SKM-1 treated with dmso at 0.1 percent for 144 hours (cell line): ENCODE data around the gene FGF12.

Source experiments
- DNase-seq: peaks from one replicate; lab custom pipeline; 2025; ENCODE audit not compliant: unreplicated experiment; lab: John Stamatoyannopoulos, UW

The FGF12 gene

DNA sequence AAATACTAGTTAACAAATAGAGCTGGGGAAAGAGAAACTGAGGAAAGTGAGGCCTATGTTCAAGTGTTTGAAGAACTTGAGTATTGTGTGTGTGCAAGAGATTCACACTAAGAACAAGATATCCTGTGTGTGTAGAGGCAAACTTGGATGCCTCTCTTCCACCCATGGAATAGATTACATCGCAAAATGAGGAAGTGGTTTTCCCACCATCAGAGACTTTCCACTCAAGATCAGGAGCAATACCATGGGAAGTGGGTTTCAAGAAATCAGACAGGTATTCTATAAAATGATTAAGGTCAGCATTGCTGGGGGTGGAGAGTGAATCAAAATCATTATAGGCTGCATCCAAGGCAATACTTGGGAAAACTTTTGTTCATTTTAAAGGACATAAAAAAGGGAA, 308.0 kb downstream of the FGF12 start:
- DNase-seq = no peak

DNA sequence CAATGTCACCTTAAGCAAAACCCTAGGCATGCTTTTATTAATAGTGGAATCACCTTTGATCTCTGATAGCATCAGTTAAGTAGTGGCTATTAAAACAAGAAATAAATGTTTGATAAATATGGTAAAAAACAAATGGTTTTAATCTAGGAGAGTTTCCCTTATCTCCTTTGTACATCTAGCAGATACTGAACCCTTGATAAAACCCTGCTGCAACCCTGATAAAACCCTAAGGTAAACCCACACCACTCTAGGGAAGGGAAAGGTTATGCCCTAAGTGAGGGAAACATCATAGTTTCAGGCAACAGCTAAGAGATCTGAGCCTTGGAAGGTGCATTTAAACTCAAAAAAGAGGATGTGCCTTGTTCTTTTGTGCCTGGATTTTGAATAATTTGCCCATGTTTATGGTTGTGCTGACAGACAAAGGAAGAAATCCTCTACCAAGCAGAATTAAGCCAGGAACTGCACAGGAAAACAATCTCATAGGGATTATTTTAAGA, 309.7 kb downstream of the FGF12 start:
- no peak for DNase-seq

DNA sequence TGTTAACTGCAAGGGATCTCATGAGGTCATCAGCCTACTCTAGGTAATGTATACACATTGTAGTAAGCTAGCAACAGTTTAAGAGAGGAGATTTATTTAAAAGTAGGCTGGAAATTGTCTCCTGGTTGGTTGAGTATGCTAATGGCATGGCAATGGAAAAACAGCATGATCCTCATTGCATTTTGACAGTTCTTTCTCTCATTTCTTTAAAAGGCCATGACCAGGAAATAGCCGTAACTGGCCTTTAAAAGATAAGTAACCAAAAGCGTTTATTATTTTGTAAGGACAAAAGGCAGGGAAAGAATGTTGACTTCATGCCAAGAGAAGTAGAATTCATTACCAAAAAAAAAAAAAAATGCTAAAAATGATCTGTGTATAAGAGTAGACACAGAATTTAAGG, 310.3 kb downstream of the FGF12 start:
- no peak for DNase-seq

DNA sequence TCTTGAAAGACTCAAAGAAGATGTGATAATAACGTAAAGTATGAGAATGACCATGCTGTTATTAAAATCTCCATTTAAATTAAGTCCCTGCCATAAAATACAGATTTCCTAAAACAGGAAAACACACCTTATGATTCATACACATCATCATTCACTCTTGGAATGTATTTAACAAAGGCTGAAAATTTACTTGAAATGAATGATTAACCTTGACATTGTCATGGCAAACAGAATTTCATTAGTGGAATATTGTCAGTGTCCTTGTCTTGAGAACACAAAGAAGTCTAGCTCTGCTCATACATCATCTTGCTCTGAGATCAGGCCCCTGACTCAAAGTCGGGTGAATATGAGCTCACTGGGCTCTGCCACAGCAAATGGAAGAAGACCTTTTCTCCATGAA, 313.9 kb downstream of the FGF12 start:
- no peak for DNase-seq

DNA sequence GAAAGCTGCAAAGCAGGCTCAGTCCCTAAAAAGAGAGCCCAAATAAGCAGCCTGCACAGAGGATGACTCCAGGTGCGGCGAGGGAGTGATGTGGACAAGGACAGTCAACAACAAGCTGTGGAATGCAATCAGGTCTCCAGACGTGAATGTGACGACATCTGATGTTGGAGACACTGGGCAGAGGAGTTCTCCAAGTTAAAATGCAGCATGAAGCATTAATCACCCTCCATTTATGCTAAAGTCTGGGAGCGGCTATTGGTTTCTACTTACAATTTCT, 316.7 kb downstream of the FGF12 start:
- no peak for DNase-seq

DNA sequence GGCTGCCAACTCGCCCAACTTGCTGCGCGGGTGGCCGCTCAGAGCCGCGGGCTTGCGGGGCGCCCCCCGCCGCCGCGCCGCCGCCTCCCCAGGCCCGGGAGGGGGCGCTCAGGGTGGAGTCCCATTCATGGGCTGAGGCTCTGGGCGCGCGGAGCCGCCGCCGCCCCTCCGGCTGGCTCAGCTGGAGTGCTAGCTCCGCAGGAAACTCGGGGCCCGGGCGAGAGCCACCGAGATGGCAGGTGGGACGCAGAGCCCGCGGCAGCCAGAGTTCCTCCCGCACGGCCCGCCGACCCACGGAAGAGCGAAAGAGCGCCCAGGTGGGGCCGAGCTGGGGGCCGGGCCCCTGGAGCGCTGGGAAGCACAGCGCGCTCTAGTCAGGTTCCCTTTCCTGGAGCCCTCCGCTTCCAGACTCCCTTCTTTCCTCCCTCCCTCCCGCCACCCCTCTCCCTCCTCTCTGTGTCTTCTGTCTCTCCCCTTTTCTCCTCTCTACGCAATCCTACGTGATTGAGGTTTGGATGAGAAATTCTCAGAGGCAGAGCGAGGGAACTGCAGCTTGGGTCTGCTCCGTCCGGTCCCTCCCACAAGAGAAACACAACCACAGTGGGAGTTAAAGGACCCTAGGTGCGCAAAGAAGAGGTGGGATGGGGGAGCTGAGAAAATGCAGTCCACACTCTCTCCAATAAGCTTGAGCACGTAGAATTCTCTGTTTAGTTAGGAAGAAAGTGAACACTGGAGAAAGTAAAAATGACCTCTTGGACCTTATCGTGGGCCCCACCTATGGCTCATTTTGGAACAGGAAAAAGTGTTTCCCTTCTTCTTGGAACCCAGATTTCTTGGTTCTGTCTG, 317.3 kb downstream of the FGF12 start:
- DNase-seq = no peak

DNA sequence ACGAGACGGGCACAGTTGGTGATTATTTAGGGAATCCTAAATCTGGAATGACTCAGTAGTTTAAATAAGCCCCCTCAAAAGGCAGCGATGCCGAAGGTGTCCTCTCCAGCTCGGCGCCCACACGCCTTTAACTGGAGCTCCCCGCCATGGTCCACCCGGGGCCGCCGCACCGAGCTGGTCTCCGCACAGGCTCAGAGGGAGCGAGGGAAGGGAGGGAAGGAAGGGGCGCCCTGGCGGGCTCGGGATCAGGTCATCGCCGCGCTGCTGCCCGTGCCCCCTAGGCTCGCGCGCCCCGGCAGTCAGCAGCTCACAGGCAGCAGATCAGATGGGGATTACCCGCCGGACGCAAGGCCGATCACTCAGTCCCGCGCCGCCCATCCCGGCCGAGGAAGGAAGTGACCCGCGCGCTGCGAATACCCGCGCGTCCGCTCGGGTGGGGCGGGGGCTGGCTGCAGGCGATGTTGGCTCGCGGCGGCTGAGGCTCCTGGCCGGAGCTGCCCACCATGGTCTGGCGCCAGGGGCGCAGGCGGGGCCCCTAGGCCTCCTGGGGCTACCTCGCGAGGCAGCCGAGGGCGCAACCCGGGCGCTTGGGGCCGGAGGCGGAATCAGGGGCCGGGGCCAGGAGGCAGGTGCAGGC, 318.0 kb downstream of the FGF12 start:
- no peak for DNase-seq

DNA sequence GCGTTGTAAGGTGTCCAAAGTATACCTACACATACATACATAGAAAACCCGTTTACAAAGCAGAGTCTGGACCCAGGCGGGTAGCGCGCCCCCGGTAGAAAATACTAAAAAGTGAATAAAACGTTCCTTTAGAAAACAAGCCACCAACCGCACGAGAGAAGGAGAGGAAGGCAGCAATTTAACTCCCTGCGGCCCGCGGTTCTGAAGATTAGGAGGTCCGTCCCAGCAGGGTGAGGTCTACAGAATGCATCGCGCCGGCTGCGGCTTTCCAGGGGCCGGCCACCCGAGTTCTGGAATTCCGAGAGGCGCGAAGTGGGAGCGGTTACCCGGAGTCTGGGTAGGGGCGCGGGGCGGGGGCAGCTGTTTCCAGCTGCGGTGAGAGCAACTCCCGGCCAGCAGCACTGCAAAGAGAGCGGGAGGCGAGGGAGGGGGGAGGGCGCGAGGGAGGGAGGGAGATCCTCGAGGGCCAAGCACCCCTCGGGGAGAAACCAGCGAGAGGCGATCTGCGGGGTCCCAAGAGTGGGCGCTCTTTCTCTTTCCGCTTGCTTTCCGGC, 318.6 kb downstream of the FGF12 start:
- no peak for DNase-seq

DNA sequence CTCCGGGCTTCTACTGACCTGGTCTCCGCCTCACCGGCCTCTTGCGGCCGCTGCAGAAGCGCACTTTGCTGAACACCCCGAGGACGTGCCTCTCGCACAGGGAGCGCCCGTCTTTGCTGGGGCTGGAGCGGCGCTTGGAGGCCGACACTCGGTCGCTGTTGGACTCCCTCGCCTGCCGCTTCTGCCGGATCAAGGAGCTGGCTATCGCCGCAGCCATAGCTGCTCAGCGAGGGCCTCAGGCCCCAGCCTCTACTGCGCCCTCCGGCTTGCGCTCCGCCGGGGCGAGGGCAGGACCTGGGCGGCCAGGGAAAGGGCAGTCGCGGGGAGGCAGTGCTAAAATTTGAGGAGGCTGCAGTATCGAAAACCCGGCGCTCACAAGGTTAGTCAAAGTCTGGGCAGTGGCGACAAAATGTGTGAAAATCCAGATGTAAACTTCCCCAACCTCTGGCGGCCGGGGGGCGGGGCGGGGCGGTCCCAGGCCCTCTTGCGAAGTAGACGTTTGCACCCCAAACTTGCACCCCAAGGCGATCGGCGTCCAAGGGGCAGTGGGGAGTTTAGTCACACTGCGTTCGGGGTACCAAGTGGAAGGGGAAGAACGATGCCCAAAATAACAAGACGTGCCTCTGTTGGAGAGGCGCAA, 319.2 kb downstream of the FGF12 start:
- no peak for DNase-seq

DNA sequence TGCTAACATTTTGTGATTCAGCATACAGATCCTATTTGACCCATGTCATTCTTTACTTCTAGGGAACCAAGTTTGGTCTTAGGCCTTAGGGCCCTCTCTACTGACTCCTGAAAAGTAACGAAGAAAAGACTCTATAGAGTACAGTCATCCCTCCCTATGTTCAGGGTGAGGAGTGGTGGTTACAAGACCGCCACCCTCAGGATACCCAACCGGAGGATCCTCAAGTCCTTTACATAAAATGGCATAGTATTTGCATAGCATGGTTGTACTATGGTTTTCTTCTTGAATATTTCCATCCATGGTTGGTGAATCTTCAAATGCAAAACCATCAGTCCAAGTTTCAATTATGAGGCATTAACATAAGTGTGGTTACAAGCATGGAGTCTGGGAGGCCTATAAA, 327.6 kb downstream of the FGF12 start:
- no peak for DNase-seq

DNA sequence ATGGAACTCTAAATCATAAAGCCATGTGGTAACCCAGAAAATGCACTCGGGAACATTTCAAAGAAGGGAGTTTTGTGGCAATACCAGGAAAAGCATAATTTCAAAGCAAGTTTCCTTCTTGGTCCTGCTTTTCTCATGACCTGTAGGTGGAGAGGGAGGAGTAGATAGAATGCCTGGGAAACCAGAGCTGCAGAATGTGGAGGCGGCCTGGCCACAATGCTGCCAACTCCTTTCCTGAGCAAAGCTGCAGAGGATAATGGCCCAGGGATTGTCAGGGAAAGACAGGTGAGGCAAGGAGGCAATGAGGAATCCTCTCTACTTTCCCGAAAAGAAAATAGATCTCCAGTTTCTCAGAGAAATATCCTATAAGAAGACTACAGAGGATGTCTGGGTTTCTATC, 330.3 kb downstream of the FGF12 start:
- no peak for DNase-seq

DNA sequence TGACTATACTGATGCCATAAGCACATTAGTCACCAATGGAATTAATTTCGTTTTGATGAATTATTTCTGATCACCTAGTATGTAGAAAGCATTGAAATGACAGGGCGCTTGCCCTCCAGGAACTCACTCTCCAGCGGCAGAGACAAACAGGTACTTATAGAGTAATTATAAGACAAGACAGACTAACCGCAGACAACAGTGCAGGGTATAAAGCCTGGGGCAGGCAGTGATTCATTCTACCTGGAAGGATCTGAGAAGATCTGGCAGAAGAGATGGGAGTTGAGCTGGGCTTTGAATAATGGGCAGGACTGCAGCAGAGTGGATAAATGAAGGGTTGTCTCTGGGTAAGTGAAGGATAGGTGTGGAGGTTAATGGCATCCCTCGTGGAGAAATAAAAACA, 331.8 kb downstream of the FGF12 start:
- no peak for DNase-seq

DNA sequence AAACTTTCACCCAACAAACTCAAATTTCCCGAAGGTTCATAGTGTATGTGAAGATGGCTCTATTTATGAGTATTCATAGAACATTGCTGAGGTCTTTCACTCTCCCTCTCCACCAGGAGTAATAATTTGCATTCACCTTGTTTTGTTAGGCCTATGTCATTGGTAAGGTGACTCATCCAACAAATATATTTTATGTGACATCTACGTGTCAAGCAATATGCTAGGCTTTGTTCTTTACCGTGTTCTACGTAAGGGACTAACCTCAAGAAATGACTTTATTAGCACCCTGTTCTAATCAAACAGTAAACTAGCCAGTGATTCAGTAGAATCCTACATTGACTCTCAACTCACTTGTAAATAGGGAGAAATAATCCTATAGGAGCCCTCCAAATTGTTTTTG, 334.4 kb downstream of the FGF12 start:
- DNase-seq = no peak

DNA sequence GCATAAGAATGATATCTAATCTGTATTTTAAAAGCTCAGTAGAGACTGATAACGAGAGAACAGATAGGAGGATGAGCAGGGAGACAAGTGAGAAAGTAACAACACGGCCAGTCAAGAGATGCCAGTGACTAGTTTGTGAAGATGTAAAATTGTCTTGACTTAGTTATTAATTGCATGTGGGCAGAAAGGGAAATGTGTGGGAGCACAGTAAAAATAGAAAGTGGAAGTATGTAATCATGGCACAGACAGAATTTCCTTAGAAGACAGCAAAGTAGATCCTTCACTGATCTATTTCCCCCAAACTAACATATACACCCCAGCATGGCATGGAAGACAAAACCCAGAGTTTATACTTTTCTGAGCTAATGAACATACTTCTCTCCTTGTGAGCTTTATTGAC, 344.5 kb downstream of the FGF12 start:
- DNase-seq = peak; percentile 3

DNA sequence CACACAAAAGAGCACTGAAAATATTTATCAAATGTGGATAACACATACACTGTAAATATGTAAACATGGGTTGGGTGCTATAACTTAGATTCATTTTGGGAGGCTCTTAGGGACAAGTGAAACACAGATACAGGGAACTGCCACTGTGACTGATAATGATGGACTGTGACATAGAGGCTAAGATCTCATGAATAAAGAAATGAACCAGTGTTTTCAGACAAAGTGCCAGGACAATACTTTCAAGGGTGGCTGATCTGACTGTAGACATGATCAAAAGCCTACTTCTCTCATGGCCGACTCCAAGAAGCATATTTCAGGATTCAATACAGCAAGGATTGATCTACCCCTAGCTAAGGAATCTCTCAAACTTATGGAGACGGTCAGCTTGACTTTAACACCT, 353.8 kb downstream of the FGF12 start:
- no peak for DNase-seq

DNA sequence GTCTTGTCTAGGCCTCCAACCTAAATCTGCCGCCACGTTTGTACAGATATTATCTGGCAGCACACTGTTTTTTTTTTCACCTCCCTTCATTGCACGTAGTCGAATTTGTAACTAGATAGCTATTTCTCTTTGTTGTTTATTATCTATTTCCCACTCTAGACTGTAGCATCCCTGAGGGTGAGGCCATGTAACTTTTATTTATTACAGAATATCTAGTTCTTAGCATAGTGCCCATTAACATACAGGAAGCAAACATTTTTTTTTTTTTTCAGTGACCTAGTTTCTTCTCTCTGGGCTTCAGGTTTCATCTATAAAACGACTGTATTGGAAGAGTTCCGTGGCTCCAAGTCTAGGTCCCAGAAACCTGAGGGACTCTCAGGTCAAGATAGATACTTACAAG, 354.3 kb downstream of the FGF12 start:
- DNase-seq = no peak

DNA sequence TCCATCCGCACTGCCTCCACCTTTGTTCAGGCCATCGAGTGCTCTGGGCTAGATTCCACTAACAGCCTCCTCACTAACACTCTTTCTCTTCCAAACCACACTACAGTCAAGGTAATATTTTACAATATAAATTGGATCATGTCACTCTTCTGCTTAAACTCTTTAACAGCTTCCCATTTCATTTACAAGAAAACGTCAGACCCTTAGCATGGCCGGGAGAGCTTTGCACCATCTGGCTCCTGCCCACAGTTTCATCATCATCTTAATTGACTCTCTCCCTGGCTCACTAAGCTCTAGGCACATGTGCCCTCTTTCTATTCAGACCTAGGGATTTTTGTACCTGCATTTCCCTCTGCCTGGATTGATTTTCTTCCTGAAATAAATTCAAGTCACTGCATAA, 354.7 kb downstream of the FGF12 start:
- no peak for DNase-seq

DNA sequence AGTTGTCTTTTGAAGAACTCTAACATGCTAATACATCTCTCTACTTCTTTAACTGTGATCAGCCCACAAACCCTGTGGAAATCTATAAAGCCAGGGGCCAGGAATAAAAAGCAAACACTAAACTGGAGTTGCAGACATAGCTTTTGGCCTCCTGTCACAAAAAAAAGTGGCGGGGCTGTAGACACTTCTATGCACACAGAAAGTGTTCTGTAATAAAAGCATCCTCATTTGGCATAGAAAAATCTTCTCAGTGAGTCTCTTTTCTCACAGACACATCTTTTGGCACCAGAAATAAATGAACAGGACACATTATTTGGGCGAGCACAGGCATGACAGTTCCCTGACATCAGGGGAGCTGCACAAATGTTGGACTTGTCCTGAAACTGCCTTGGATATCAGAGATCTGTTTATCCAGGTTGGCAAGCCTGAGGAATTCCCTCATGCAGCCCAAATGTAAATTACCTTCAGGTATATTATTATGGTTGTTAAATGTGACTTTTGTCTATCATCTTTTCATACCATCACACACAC, 355.4 kb downstream of the FGF12 start:
- DNase-seq = no peak

DNA sequence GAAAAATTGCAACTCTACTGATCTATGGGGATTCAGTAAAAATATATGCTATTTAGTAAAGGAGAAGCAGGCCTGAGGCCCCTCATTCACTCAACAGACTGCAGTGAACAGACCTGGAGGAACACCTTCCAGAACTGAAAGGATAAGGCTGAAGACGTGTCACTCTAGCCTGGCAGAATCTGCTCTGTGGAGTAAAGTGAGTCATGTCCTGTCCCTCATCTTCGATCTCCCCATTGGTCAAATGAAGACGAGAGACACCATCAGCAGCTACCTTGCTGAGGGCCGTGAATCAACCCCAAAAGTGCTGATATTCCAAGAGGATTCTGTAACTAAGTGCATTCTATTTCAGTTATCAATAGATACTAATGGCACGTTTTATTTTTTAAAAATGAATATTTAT, 359.7 kb downstream of the FGF12 start:
- no peak for DNase-seq

DNA sequence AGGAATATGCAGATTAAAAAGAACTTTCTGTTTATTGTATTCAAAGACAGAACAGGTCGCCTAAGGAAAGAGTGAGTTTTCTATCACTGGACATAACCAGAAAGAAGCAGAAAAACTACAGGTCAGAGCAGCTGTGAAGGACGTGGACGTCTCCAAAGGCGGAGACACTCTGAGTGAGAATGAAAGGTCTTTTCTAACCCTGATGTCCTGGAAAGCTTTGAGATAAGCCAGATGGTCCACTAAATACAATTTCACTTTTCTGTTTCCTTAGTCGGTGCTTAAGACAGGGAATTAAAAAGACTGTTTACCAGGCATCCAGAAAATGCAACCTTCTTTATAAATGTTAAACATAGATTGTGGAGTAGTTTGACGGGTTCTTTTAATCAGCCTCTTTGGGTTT, 360.4 kb downstream of the FGF12 start:
- no peak for DNase-seq

DNA sequence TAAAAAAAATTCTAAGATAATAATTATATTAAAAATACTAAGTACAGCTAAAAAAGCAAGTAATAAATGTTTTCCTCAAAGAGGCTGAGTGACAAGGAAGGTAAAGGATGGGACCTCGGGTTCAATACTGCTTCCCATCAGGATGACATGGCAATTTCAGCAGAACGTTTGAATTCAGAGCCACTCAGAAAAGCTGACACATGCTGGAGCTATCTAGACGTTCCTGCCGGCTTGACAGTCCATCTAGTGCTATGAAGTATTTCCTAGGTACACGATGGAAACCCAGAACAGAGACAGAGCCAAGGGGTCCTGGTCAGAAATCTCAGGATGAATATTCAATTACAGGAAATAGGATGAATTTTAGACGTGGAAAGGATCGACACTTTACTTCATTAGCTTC, 361.8 kb downstream of the FGF12 start:
- no peak for DNase-seq

DNA sequence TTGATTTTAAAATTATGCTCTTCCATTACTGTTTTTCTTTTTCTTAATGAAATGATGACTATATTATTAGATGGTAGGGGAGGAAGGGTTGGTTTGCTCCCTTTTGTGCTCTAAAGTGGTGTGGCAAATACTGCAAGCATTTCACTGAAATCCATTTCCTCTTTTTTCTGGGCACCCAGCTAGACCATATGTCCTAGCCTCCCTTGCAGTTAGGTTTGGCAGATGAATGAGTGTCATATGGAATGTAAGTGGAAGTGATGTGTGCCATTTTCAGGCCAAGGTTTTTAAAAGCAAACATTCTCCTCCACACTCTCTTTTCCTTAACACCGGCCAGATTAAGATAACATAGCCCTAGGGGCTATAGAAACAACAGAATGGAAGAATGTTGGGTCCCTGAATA, 363.0 kb downstream of the FGF12 start:
- no peak for DNase-seq
